ENCODE measurements around the gene VEGFB.
A peak's percentile ranks its signal among the peaks of the same experiment; 100 is the strongest.

Gene VEGFB

GRCh38 chr11:64233913-64234586, at the start of gene VEGFB:
Gene VEGFB (plus strand): TSS chr11:64234584. CDS start chr11:64234834, 250 bp downstream.
- H3K27ac ChIP-seq (ENCODE audit: low read depth in 2 of 2, low read length in 2 of 2): peak within 1 kb of the TSS; percentile 61 to 77
- peaks cover 56% of the 10 kb centered on the region in 2 donors for H3K4me1 ChIP-seq (ENCODE audit: control insufficient read depth in 2 of 2, insufficient read depth in 2 of 2, low read length in 2 of 2)
- H3K9ac ChIP-seq (ENCODE audit: low read depth in 1 of 2, low read length in 2 of 2): peak within 1 kb of the TSS; percentile 60 to 69
- peak within 1 kb of the TSS; percentile 60 to 74 for H3K4me3 ChIP-seq (ENCODE audit: low read length in 2 of 2)
- no peaks in the 10 kb centered on the region for H3K9me3 ChIP-seq (ENCODE audit: control insufficient read depth in 2 of 2, low read length in 2 of 2)
- H3K27me3 ChIP-seq (ENCODE audit: control insufficient read depth in 2 of 2, insufficient read depth in 2 of 2, low read length in 2 of 2): no peaks in the 10 kb centered on the region
- H3K36me3 ChIP-seq (ENCODE audit: control insufficient read depth in 2 of 2, insufficient read depth in 2 of 2, low read length in 2 of 2): peaks cover 0 to 5% of the 10 kb centered on the region in 2 donors

GRCh38 chr11:64185175-64185692, 49.1 kb upstream of the VEGFB start:
- H3K9me3 ChIP-seq (ENCODE audit: control insufficient read depth in 2 of 2, low read length in 2 of 2): no peaks in the 10 kb centered on the region
- no peaks in the 10 kb centered on the region for H3K27me3 ChIP-seq (ENCODE audit: control insufficient read depth in 2 of 2, insufficient read depth in 2 of 2, low read length in 2 of 2)
- H3K4me1 ChIP-seq (ENCODE audit: control insufficient read depth in 2 of 2, insufficient read depth in 2 of 2, low read length in 2 of 2): peaks cover 19 to 26% of the 10 kb centered on the region in 2 donors
- peak overlapping the region; percentile 48 to 91 for H3K9ac ChIP-seq (ENCODE audit: low read depth in 1 of 2, low read length in 2 of 2)
- peak overlapping the region; percentile 70 to 82 for H3K4me3 ChIP-seq (ENCODE audit: low read length in 2 of 2)
- H3K36me3 ChIP-seq (ENCODE audit: control insufficient read depth in 2 of 2, insufficient read depth in 2 of 2, low read length in 2 of 2): no peaks in the 10 kb centered on the region
- peak overlapping the region; percentile 93 to 96 for H3K27ac ChIP-seq (ENCODE audit: low read depth in 2 of 2, low read length in 2 of 2)

GRCh38 chr11:64185693-64186491, 48.5 kb upstream of the VEGFB start, which contains the start of gene STIP1:
Gene STIP1 (plus strand): TSS chr11:64186171. CDS start chr11:64186262, 91 bp downstream.
- Histone ChIP-seq H3K9ac (ENCODE audit: low read depth in 1 of 2, low read length in 2 of 2) (peak within 1 kb of the TSS; percentile 48 to 91), H3K4me3 (ENCODE audit: low read length in 2 of 2) (peak within 1 kb of the TSS; percentile 70 to 82), H3K4me1 (ENCODE audit: control insufficient read depth in 2 of 2, insufficient read depth in 2 of 2, low read length in 2 of 2) (peaks cover 16 to 24% of the 10 kb centered on the region in 2 donors), H3K36me3 (ENCODE audit: control insufficient read depth in 2 of 2, insufficient read depth in 2 of 2, low read length in 2 of 2) (no peaks in the 10 kb centered on the region), H3K9me3 (ENCODE audit: control insufficient read depth in 2 of 2, low read length in 2 of 2) (no peaks in the 10 kb centered on the region), H3K27ac (ENCODE audit: low read depth in 2 of 2, low read length in 2 of 2) (peak within 1 kb of the TSS; percentile 93 to 96), H3K27me3 (ENCODE audit: control insufficient read depth in 2 of 2, insufficient read depth in 2 of 2, low read length in 2 of 2) (no peaks in the 10 kb centered on the region)

- H3K9me3 ChIP-seq (ENCODE audit: control insufficient read depth in 2 of 2, low read length in 2 of 2): no peaks in the 10 kb centered on the region
- no peak overlapping the region for H3K9ac ChIP-seq (ENCODE audit: low read depth in 1 of 2, low read length in 2 of 2)
- no peak overlapping the region for H3K27ac ChIP-seq (ENCODE audit: low read depth in 2 of 2, low read length in 2 of 2)
- H3K4me1 ChIP-seq (ENCODE audit: control insufficient read depth in 2 of 2, insufficient read depth in 2 of 2, low read length in 2 of 2): peaks cover 9 to 16% of the 10 kb centered on the region in 2 donors
- H3K4me3 ChIP-seq (ENCODE audit: low read length in 2 of 2): peak overlapping the region in 1 of 2 donors; percentile 54
- no peaks in the 10 kb centered on the region for H3K27me3 ChIP-seq (ENCODE audit: control insufficient read depth in 2 of 2, insufficient read depth in 2 of 2, low read length in 2 of 2)
- no peaks in the 10 kb centered on the region for H3K36me3 ChIP-seq (ENCODE audit: control insufficient read depth in 2 of 2, insufficient read depth in 2 of 2, low read length in 2 of 2)
Observed at GRCh38 chr11:64186492-64187165, 47.8 kb upstream of the VEGFB start.

GRCh38 chr11:64192434-64192833, 42.0 kb upstream of the VEGFB start:
- Histone ChIP-seq H3K27me3 (ENCODE audit: control insufficient read depth in 2 of 2, insufficient read depth in 2 of 2, low read length in 2 of 2) (no peaks in the 10 kb centered on the region), H3K36me3 (ENCODE audit: control insufficient read depth in 2 of 2, insufficient read depth in 2 of 2, low read length in 2 of 2) (peaks cover 48 to 49% of the 10 kb centered on the region in 2 donors), H3K9ac (ENCODE audit: low read depth in 1 of 2, low read length in 2 of 2) (no peak overlapping the region), H3K4me1 (ENCODE audit: control insufficient read depth in 2 of 2, insufficient read depth in 2 of 2, low read length in 2 of 2) (peaks cover 0 to 2% of the 10 kb centered on the region in 2 donors), H3K27ac (ENCODE audit: low read depth in 2 of 2, low read length in 2 of 2) (no peak overlapping the region), H3K4me3 (ENCODE audit: low read length in 2 of 2) (no peak overlapping the region), H3K9me3 (ENCODE audit: control insufficient read depth in 2 of 2, low read length in 2 of 2) (no peaks in the 10 kb centered on the region)

GRCh38 chr11:64196626-64197025, 37.8 kb upstream of the VEGFB start:
- H3K9ac ChIP-seq (ENCODE audit: low read depth in 1 of 2, low read length in 2 of 2): no peak overlapping the region
- no peak overlapping the region for H3K27ac ChIP-seq (ENCODE audit: low read depth in 2 of 2, low read length in 2 of 2)
- no peaks in the 10 kb centered on the region for H3K4me1 ChIP-seq (ENCODE audit: control insufficient read depth in 2 of 2, insufficient read depth in 2 of 2, low read length in 2 of 2)
- H3K9me3 ChIP-seq (ENCODE audit: control insufficient read depth in 2 of 2, low read length in 2 of 2): no peaks in the 10 kb centered on the region
- no peak overlapping the region for H3K4me3 ChIP-seq (ENCODE audit: low read length in 2 of 2)
- no peaks in the 10 kb centered on the region for H3K27me3 ChIP-seq (ENCODE audit: control insufficient read depth in 2 of 2, insufficient read depth in 2 of 2, low read length in 2 of 2)
- H3K36me3 ChIP-seq (ENCODE audit: control insufficient read depth in 2 of 2, insufficient read depth in 2 of 2, low read length in 2 of 2): peaks cover 72 to 73% of the 10 kb centered on the region in 2 donors

GRCh38 chr11:64198511-64198910, 35.9 kb upstream of the VEGFB start:
- Histone ChIP-seq H3K9ac (ENCODE audit: low read depth in 1 of 2, low read length in 2 of 2) (no peak overlapping the region), H3K27ac (ENCODE audit: low read depth in 2 of 2, low read length in 2 of 2) (no peak overlapping the region), H3K4me3 (ENCODE audit: low read length in 2 of 2) (no peak overlapping the region), H3K27me3 (ENCODE audit: control insufficient read depth in 2 of 2, insufficient read depth in 2 of 2, low read length in 2 of 2) (no peaks in the 10 kb centered on the region), H3K36me3 (ENCODE audit: control insufficient read depth in 2 of 2, insufficient read depth in 2 of 2, low read length in 2 of 2) (peaks cover 76 to 79% of the 10 kb centered on the region in 2 donors), H3K9me3 (ENCODE audit: control insufficient read depth in 2 of 2, low read length in 2 of 2) (no peaks in the 10 kb centered on the region), H3K4me1 (ENCODE audit: control insufficient read depth in 2 of 2, insufficient read depth in 2 of 2, low read length in 2 of 2) (no peaks in the 10 kb centered on the region)

- Histone ChIP-seq H3K9me3 (ENCODE audit: control insufficient read depth in 2 of 2, low read length in 2 of 2) (no peaks in the 10 kb centered on the region), H3K27me3 (ENCODE audit: control insufficient read depth in 2 of 2, insufficient read depth in 2 of 2, low read length in 2 of 2) (no peaks in the 10 kb centered on the region), H3K27ac (ENCODE audit: low read depth in 2 of 2, low read length in 2 of 2) (no peak overlapping the region), H3K36me3 (ENCODE audit: control insufficient read depth in 2 of 2, insufficient read depth in 2 of 2, low read length in 2 of 2) (peaks cover 54 to 60% of the 10 kb centered on the region in 2 donors), H3K9ac (ENCODE audit: low read depth in 1 of 2, low read length in 2 of 2) (no peak overlapping the region), H3K4me1 (ENCODE audit: control insufficient read depth in 2 of 2, insufficient read depth in 2 of 2, low read length in 2 of 2) (peaks cover 16% of the 10 kb centered on the region in 2 donors), H3K4me3 (ENCODE audit: low read length in 2 of 2) (no peak overlapping the region)
Observed at GRCh38 chr11:64201543-64201942, 32.8 kb upstream of the VEGFB start.

GRCh38 chr11:64202992-64203391, 31.4 kb upstream of the VEGFB start:
- Histone ChIP-seq H3K9me3 (ENCODE audit: control insufficient read depth in 2 of 2, low read length in 2 of 2) (no peaks in the 10 kb centered on the region), H3K27me3 (ENCODE audit: control insufficient read depth in 2 of 2, insufficient read depth in 2 of 2, low read length in 2 of 2) (no peaks in the 10 kb centered on the region), H3K36me3 (ENCODE audit: control insufficient read depth in 2 of 2, insufficient read depth in 2 of 2, low read length in 2 of 2) (peaks cover 40 to 45% of the 10 kb centered on the region in 2 donors), H3K4me3 (ENCODE audit: low read length in 2 of 2) (no peak overlapping the region), H3K9ac (ENCODE audit: low read depth in 1 of 2, low read length in 2 of 2) (no peak overlapping the region), H3K4me1 (ENCODE audit: control insufficient read depth in 2 of 2, insufficient read depth in 2 of 2, low read length in 2 of 2) (peaks cover 22 to 24% of the 10 kb centered on the region in 2 donors), H3K27ac (ENCODE audit: low read depth in 2 of 2, low read length in 2 of 2) (no peak overlapping the region)

Measured in mucosa of rectum (tissue), 2 donors.